SKM-1 treated with dmso at 0.1 percent for 144 hours (cell line): Measurements from ENCODE around the gene ATN1.

Experiments used
- DNase-seq: peaks from one replicate; lab custom pipeline; 2025; ENCODE audit not compliant: unreplicated experiment; lab: John Stamatoyannopoulos, UW

Gene ATN1

DNA sequence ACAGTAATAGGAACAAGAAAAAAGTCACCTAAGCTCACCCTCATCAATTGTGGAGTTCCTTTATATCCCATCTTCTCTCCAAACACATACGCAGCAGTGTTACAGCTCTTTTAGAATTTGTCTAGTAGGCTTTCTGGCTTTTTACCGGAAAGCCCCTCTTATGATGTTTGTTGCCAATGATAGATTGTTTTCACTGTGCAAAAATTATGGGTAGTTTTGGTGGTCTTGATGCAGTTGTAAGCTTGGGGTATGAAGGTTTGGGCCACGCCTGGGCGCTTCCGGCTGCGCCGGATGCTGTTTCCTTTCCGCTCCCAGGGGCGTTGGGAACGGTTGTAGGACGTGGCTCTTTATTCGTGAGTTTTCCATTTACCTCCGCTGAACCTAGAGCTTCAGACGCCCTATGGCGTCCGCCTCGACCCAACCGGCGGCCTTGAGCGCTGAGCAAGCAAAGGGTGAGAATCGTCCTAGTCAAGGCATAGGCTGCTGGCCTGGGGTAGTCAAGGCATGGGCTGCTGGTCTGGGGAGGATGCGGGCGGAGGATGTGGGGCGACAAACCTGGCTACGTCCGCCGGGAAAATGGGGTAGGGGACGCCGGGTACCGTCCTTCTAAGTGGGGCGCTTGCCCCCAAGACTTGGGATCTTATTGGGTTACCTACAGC lies 16.1 kb downstream of the ATN1 start, which contains the start of the genes C12orf57 and RNU7-1:
C12orf57 (plus strand) TSS at position 301 of the 659 bp plus-strand sequence; CDS start at position 401, 100 bp downstream.
RNU7-1 (plus strand) TSS at position 95 of the 659 bp plus-strand sequence.
- peak; percentile 41 for DNase-seq

GRCh38 chr12:6944381-6945186 lies 16.8 kb downstream of the ATN1 start:
- peak; percentile 61 for DNase-seq

- no peak for DNase-seq
Observed at GRCh38 chr12:6945613-6946012, 17.9 kb downstream of the ATN1 start.

GRCh38 chr12:6946033-6946919 lies 18.5 kb downstream of the ATN1 start:
- DNase-seq, result no peak

- no peak for DNase-seq
Observed at GRCh38 chr12:6946920-6947374, 19.2 kb downstream of the ATN1 start.

DNA sequence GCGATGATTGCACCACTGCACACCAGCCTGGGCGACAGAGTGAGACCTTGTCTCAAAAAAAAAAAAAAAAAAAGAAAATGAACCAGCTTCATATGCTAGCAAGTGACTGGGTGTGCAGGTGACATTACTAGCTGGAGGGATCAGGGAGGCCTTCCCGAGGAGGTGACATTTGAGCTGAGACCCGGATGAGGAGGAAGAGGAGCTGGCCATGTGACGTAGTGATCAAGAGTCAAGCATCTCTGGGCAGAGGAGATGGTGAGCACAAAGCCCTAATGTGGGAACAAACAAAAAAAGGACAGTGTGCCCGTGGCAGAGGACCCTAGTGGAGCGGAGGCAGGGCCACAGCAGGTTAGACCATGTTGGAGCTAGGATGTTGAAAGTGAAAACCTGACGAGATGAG lies 19.9 kb downstream of the ATN1 start:
- DNase-seq, result no peak

DNA sequence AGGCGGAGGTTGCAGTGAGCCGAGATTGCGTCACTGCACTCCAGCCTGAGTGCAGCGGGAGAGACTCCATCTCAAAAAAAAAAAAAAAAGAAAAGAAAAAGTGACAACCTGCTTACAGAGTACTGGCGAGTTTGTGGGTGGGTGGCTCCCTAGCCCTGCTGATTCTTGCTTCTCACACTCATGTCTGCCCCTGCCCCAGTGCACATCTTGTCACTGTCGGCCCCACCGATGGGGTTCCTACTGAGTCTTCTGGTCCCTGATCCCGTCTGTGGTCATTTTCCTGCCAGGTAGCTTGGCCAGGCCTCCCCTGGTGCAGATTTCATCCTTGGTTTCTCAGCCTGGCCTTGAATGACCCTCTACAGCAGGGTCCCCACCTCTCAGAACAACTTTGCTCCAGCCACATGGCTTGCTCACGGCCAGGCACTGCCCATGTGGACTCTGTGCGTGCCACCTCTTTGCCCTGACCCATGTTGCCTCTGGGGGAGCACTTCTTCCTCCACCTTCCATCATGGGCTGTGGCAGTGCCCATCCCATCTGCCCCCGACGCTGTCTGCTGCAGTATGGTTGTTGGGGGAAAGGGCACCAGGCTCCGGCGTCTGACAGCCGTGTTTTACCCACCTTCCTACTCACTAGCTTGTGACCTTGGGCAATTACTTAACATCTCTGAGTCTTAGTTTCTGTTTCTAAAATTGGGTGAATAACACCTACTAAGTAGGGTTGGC lies 21.3 kb downstream of the ATN1 start:
- DNase-seq, result no peak

- DNase-seq, result no peak
Observed at GRCh38 chr12:6950401-6950801, 22.6 kb downstream of the ATN1 start.

DNA sequence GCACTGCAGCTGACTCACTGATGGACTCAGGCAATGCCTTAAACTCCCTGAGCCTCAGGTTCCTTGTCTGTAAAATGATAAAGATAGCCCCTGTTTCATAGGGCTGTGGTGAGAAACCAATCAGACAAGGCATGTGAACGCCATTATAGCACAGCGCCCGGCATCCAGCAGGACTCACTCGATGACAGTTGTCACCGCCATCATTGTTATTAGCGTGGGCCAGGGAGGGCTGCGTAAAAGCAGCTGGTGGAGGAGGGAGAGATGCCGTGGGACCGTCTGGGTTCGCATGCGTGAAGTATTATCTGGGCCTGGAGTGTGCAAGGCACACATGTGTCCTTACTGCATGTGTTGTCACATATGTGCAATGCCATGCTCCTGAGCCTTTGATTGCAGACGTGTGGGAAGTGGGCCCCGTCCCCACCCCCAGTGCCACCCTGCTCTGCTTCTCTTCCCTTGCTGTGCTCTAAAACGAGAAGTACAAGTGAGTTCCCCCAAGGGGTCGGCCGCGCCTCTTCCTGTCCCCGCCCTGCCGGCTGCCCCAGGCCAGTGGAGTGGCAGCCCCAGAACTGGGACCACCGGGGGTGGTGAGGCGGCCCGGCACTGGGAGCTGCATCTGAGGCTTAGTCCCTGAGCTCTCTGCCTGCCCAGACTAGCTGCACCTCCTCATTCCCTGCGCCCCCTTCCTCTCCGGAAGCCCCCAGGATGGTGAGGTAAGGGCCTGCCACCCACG lies 23.2 kb downstream of the ATN1 start, which contains the start of gene PTPN6:
PTPN6 (plus strand) TSS at position 546 of the 730 bp plus-strand sequence; CDS start at position 703, 157 bp downstream.
- DNase-seq, result peak; percentile 50

- DNase-seq, result no peak
Observed at GRCh38 chr12:6951551-6952120, 23.9 kb downstream of the ATN1 start.

- no peak for DNase-seq
Observed at GRCh38 chr12:6952121-6952862, 24.5 kb downstream of the ATN1 start.

DNA sequence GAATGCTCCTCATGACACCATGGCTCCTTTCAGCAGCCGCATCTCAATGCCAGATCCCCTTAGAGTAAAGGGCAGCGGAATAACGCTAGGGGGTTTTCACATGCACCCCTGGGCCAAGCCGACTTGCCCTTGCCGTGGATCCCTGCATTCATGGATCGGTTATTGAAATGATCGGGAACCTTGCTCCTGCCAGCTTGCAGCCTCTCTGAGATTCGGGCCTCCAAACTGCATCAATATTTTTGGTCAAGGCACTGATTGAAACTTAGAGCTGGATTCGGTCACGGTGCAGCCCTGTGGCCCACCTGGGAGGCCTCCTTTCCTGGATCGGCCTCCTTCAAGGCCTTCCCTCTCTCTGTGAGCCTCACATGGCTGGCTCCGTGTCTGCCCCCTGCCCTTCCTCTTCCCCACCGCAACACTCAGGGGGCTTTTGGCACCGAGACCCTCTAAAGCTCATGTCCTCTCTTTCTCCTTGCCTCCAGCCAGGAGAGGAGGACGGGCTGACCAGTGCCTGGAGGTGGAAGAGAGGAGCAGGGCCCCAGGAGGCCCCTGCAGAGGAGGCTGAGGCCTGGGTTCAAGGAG lies 25.2 kb downstream of the ATN1 start:
- DNase-seq, result no peak

GRCh38 chr12:6953442-6954315 lies 25.9 kb downstream of the ATN1 start:
- peak; percentile 81 for DNase-seq

DNA sequence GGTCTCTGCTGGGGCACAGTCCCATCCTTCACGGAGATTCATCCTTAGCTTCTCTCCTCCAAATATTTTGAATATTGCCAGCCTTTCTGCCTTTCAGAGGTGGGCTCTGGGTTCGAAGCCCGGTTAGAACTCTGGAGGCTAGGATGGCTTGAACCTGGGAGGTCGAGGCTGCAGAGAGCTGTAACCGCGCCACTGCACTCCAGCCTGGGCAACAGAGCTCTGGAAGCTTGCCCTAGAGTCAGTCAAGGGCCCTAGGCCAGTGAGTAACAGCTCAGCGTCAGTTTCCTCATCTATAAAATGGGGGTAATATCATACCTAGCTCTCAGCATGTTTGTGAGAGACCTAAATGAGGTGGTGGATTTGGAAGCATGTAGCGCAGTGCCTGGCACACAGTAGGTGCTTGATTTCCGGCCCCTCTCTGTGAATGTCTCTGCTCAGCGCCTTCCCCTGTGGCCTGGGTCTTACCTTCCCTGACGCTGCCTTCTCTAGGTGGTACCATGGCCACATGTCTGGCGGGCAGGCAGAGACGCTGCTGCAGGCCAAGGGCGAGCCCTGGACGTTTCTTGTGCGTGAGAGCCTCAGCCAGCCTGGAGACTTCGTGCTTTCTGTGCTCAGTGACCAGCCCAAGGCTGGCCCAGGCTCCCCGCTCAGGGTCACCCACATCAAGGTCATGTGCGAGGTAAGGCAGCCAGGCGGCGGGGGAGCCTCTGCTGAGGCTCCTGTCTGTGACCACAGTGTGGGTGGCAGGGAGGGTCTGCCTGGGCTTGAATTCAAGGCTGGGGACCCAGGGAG lies 26.8 kb downstream of the ATN1 start:
- DNase-seq, result no peak

GRCh38 chr12:6955108-6956020 lies 27.6 kb downstream of the ATN1 start:
- no peak for DNase-seq
